DMS53 (cell line): Measurements from ENCODE around the gene CIITA.

ENCODE experiments used
- DNase-seq: peaks from one replicate; lab custom pipeline; 2025; lab: John Stamatoyannopoulos, UW

The CIITA gene

DNA sequence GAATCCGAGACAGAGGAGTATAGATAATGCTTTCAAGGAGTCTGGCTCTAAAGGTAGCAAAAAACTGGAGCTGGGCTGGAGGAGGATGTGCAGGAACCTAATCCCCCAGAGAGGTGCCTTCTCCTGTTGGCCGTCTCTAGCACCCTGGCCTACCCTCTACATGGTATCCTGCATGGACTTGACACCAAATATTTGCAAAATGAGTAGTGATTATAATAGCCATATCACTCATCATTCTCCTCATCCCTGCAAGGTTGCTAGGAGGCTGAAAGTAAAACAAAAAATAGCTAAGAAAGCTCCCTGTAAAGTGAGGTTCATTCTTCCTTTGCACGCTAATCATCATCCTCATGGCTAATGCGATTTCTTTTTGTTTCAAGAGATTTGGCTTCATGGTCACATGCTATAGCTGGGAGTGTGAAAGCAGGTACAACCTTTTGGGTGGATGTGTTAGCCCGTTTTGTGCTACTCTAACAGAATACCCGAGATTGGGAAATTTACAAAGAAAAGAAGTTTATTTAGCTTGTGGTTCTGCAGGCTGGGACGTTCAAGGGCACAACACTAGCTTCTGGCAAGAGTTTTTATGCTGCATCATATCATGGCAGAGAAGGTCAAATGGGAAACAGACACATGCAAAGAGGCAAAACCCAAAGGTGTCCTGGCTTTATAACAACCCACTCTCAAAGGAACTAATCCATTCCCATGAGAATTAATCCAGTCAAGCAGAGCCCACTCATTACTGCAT, 27.1 kb upstream of the CIITA start:
- no peak for DNase-seq

DNA sequence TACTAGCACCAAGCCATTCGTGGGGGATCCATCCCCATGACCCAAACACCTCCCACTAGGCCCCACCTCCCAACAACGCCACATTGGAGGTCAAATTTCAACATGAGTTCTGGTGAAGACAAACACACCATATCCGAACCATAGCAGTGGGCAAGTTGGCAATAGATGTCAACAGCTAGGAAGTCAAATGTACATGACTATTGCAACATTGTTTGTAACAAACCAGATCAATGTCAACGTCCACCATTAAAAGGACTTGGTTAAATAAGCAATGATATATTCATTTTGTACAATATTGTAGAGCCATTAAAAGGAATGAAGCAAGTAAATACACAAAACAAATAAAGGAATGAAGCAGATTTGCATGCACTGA, 26.5 kb upstream of the CIITA start:
- no peak for DNase-seq

DNA sequence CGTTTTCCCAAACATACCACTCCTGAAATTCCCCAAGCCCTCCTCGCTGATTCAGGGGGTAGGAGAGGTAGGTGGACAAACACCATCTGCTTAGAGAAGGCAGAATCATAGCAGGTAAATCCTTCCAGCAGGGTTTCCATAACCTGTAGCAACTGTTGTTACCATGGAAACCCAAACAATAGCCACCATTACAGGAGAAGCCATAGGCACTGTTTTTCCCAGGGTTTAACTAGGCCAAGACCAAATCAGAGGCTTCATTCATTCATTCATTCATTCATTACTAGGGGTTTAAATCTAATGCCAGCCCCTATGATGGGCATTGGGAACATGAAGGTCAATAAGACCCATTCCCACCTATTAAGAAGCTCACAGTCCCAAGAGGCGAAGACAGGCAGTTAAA, 25.5 kb upstream of the CIITA start:
- peak; percentile 51 for DNase-seq

DNA sequence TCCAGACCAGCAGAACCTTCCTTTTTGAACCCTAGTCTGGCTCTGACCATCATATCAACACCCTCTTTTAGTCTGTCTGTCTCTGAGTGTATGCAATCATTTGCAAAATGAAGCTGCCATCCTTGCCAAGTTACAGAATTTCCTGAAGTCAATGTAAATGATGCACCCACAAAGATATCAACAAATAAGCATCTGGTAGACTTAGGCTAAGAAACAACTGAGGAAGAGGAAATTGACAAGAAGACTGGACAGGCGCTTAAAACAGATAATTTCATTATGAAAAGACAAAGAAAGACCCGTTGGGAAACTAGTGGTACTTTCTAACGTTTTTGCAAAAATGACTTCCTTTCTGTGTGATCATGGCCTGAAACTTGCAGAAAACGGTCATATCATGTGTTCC, 24.7 kb upstream of the CIITA start:
- DNase-seq: no peak

DNA sequence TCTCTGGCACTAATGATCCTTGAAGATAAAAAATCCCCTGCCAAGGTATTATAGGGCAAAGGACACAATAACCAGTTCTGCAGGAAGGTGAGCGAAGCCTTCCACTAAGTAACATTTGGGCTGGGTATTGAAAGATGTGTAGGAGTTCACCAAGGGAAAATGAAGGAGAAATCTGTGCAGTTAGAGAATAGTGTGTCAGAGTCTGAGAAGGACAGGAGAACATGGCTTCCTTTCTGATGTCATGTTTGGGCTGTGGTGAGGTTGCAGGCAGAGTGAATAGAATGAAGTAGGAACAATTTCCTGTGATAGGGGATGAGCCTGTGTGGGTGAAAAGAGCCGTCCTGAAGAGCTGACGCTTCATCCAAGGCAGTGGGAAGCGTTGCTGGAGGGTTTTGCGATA, 24.1 kb upstream of the CIITA start:
- no peak for DNase-seq

DNA sequence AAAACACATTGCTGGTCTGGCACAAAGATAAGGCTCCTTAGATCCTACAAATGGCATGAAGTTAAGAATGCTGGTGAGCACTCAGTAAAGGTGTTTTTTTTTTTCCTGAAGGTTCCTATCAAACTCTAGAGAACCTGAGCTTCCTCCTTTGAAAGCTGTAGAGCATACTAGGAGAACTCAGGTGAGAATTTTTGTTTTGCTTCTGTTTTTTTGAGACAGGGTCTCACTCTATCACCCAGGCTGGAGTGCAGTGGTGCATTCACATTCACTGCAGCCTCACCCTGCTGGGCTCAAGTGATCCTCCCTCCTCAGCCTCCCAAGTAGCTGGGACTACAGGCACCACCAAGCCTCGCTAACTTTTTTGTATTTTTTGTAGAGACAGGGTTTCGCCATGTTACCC, 21.0 kb upstream of the CIITA start:
- no peak for DNase-seq

DNA sequence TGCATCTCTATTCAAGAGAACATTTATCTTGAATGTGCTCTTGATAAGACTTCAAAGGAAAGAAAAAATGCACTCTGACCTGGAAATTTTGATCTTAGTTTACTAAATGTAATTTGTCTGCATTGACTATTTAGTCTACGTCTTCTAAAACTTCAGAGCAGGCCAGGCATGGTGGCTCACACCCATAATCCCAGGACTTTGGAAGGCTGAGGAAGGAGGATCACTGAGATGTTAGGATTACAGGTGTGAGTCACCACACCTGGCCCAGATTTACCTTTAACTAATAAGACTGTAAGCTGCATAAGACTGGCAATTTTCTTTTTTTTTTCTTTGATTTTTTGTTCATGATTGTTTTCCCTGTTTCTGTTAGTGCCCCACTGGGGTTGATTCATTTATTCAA, 18.8 kb upstream of the CIITA start:
- no peak for DNase-seq

DNA sequence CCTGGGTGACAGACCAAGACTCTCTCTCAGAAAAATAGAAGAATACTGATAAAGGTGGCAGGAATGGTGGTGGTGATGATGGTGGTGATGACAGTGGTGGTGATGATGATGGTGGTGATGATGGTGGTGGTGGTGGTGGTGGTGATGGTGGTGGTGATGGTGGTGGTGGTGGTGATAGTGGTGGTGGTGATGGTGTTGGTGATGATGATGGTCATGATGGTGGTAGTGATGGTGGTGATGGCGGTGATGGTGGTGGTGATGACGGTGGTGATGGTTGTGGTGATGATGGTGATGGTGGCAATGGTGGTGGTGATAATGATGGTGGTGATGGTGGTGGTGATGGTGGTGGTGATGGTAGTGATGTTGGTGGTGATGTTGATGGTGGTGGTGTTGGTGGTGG, 18.0 kb upstream of the CIITA start:
- no peak for DNase-seq

DNA sequence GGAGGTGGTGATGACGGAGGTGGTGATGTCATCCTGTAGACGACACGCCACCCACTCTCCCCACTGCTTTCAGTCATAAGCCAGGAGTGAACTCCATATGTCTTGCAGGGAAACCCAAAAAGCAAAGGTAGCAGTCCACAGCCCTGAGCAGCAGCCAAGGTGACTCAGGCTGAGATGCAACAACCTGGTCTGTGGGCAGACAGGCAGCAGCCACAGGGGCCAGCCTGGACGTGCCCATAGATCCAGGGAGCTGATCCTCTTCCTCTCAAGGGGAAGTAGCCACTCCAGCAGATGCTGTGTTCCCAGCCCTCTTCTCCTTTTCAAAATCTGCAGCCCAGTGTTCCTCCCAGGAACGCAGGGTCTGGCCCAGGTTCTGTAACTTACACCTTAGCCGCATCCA, 17.3 kb upstream of the CIITA start:
- DNase-seq: no peak

DNA sequence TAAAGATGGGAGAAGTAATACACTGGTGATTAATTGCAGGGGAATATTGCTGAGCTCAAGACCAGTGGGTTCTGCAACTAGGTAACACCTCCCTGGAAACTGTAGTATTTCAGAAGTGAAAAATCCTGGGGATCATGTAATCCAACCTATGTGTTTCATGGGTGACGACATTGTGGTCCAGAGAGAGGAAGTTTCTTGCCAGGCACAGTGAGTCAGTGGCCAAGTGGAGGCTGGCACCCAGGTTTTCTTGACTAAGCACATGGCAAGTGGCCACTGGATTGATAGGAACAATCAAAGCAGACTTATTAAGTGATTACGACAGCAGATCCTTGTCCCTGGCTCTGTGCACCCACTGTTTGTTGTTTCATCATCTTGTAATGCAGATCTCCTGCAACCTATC, 14.6 kb upstream of the CIITA start:
- DNase-seq: no peak

DNA sequence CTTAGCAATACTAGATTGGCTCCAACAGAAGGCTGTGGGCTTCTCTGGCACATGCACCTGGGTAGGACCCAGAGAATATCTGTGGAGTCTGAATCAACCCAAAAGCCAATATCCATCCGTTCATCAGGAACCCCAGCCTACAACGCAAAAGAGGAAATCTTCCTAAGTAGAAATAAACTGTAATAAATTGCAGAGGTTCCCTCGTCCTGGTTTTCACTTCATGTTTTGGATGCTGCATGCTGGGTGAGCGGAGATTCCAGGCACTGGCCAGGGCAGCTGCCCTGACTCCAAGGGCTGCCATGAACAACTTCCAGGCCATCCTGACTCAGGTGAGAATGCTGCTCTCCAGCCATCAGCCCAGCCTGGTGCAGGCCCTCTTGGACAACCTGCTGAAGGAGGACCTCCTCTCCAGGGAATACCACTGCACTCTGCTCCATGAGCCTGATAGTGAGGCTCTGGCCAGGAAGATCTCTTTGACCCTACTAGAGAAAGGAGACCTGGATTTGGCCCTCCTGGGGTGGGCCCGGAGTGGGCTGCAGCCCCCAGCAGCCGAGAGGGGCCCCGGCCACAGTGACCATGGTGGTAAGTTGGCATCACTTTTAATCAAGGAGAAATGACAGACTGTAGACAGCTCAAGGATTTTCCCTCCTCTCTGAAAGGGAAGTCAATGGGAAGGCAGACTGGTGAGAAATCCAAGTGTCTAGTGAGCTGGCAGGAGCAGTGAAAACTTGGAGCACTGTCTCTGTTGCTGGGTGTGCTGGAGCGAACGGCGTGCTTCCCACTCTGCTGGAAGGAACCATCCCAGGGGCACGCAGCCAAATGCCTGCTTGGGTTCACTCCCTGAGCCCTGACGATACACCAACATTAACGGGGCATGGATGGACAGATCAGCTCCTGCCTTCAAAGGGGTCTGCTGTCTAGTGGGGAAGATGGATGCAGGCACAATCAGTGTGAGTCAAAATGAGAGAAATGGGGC, 10.7 kb upstream of the CIITA start:
- DNase-seq: no peak

DNA sequence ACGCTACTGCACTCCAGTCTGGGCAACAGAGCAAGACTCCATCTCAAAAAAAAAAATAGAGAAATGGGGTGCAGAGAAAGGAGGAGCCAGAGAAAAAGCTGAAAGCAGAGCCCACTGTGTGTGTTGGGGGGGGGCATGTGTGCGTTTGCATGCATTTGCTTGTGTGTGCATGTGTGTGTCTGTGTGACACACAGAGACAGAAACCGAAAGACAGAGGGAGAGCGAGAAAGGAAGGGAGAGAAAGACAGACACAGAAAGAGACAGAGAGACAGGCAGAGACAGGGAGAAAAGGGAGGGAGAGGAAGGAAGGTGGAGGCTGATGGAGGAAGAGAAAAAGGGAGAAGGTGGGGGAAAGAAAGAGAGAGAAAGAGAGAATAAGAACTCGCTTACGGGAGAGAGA, 9.8 kb upstream of the CIITA start:
- no peak for DNase-seq

DNA sequence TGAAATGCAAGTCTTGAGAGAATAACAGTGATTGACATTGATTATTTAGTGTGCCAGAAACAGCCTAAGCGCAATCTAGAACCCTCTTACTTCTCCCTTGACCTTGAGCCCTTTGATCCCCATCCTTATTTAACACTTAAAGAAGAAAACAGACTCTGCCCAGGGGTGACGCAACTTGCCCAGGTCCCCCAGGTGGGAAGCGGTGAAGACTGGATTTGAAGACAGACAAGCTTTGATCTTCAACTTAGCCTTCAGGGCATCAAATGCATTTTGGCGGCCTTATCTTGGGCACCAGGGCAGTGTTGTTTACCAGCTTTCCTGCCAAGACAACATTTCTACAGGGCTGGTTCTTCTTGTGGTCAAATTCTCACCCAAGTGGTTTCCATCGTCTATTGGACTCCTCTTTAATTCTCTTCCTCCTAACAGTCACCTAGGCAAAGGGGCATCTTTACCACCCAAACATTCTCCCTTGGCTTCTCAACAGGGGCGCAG, 8.9 kb upstream of the CIITA start:
- DNase-seq: no peak

DNA sequence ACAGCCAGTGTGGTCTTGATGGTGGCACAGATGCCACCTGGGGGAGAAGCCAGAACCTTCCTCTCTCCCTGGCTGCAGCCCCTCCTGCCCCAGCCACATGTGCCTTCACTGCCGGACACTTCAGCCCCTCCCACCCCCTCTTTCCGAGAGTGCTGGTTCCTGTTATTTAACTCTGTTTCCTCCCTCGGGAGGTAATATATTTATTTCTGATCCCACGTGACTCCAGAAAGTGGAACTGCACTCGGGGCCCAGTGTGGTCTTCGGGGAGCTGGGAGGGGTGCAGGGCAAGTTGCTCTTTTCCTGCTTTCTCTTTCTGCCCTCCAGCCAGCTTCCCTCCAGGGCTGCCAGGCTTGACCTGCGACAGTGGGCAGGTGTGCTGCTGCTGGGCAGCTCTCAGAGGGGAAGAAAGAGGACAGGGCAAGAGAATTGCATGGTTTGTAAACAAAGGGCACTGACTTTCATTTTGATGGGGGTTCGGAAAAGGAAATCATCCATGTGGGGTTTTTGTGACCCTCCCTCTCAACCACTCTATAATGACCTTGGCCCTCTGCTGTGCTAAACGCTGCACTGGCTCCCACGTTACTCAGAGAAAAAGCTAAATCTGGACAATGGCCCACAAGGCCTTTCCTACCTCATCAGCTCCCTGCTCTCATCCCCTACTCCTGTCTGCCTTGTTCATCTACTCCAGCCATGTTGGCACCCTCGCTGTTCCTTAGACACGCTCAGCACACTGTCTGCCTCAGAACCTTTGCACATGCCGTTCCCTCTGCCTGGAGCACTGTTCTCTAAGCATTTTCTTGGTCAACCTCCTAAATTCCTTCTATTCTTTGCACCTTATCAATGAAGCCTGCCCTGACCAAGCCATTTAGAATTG, 8.2 kb upstream of the CIITA start:
- no peak for DNase-seq

DNA sequence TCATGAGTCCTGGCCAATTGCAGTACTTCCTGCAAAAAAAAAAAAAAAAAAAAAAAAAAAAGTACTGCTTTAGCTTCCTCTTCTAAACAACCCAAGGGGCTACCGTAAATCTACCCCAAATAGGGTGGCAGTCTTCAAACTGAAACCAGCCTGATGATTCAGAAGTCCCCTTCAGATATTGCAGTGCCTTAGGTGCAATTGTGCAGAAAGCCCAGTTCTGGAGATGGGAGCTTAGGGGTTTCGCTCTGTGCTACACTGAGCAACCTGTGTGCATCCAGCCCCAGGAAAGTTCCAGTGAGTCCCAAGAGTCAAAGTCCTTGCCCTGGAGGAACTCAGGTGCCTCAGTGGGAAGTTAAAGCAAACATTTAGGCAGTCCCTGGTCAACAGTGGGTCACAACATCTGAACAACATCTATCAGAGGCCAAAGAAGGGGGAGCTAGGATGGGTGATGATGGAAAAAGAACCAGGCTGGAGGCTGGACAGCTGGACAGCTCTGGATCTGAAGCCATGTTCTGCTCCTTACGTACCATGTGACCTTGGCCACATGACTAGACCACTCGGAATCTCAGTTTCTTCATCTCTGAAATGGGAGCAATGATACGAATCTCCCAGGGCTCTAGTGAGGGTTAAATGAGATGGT, 6.7 kb upstream of the CIITA start:
- no peak for DNase-seq

DNA sequence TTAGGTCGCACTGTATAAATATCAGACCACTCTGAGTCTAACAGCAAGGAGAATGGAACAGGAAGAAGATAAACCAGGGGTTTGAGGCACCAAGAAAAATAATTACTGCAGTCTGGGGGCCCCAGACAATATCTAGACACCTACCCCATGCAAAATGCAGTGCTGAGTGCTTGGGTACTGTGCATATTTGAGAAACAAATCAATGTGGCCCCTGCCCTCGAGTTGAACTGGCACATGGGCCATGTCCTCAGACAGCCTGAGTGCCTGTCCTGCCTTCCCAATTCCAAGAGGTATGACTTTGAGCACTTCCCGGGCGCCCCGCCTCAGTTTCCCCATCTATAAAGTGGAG, 6.2 kb upstream of the CIITA start:
- no peak for DNase-seq

DNA sequence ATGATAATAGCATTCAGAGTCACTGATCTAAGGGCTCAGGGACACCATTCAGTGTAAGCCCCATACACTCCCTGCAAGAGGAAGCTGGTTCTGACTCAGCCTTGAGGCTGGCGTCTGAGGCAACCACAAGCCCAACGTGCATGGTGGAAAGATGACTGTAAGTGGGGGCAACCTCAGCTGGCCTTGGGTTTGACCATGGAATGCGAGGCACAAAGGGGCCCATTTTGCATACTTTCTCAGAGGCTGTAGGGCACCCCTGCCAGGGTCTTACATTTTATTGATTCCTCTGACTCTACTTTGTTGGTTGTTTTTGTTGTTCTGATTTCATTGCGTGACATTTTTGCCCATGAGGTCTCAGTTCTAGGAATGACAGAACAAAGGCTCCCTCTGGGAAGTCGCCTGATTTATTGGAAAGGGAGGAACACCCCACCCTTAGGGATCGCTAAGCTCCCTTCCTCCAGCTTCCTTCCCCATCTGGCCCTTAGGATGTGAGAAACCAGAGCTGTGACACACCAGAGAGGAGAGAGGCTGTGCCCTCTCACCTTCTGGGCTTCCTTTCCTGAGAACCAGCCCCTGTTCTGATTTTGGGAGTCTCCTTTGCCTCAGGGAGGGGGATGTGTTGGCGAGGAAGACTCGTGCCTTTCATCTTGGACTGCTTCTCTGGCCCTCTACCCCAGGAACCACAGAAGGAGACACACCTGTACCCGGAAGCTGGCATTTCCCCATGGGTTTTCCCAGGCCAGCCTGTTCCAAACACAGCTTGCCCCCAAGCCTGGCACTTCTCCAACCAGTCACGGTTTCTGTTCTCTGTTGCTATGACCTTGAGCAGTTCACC, 5.6 kb upstream of the CIITA start:
- peak; percentile 7 for DNase-seq

DNA sequence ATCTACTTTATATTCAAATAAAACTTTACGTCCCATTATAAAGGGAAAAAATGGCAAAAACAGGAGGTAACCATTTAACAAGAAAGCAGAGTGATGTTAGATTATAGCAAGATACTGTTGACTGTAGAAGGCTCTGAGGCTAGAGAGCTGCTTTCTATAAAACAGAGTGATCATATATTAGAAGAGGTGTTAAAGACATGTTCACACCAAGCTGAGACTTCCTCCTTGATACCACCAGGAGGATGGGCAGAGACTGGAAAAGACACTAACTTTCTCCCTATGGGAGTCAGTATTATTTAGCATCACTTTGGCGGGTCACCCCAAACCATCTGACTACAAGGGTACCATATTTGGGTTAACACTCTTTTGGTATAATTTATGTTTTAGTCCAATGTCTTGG, 687 bp upstream of the CIITA start:
- no peak for DNase-seq

DNA sequence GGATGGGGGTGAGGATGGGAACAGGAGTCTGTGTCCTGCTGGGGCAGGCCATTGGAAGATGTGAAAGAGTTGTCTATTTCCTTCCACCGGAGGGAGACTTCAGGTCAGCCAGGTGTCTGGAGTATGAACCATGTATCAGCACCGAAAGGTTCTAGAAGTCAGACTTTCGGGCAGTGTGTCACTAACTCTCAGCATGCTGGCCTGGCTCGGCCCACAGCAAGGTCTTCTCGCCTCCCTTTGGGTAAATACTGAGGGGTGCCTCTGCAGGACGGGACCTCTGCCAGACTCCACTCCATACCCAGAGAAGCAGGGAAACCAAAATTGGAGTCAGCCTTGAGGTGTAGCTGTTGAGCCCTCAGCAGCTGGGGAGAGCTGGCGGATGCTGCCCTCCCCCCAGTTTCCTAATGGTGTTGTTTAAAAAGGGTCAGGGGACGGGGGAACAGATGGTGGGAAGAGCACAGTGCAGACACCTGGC, 507 bp downstream of the CIITA start:
- no peak for DNase-seq

DNA sequence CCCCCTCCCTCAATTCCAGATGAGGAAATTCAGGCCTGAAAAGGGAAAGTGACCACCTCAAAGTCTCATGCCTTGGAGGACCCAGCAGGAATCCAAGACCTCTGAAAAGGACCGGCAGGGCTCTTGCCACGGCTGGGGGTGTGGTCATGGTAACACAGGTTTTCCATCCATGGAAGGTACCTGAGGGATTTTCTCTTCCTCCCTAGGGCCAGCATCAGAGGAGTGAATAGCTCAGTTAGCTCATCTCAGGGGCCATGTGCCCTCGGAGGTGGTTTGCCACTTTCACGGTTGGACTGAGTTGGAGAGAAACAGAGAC, 1.3 kb downstream of the CIITA start:
- peak; percentile 18 for DNase-seq
